HG03520 (cell line): Measurements from ENCODE around the gene GDPD5.

Experiments used
- ATAC-seq: cut with Tn5 transposase; IDR thresholded peaks from one replicate; pipeline ENCODE4 v1.9.1; 2021; ENCODE audit warnings: mild to moderate bottlenecking, moderate library complexity; ENCODE audit not compliant: unreplicated experiment

Gene GDPD5

DNA sequence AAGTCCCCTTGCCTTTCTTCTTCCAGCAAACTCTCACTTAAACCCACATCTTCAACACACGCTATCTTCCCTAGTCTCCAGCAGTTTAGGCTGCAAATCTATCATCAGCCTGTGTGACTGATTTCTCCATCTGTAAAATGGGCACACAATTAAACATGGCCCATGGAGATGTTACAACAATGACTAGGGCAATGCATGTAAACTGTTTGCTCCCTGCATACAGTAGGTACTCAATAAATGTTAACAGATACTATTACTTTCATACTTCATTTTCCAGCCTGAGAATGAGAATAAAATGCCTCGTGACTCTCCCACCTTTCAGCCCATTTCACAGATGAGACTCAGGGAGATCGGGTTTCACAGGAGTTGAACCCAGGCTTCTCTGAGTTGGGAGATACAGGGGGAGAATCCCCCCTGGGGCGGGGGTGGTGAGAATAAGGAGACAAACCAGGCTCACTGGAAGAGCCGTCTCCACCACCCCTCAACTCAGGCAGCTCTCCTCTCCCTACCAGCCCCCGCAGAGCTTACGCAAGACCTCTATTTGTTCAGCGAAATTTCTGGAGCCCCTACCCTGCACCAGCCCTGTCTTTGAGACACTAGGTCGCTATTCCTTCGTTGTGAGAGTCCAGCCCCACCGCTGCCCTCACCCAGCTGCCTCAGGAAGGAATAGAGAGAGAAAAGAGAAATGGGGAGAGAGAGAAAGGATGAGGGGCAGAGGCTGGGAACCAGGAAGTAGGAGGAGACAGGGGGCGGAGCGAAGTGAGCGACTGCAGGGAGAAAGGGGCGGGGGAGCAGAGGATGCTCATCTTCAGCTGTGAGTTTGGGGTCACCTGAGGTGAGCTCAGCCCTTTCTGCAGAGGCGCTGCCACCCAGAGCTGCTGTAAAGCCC is 50.6 kb downstream of the GDPD5 start:
- no peak for ATAC-seq

GRCh38 chr11:75474240-75474639 is 51.5 kb downstream of the GDPD5 start:
- ATAC-seq, result no peak

GRCh38 chr11:75473684-75474083 is 52.1 kb downstream of the GDPD5 start:
- no peak for ATAC-seq

DNA sequence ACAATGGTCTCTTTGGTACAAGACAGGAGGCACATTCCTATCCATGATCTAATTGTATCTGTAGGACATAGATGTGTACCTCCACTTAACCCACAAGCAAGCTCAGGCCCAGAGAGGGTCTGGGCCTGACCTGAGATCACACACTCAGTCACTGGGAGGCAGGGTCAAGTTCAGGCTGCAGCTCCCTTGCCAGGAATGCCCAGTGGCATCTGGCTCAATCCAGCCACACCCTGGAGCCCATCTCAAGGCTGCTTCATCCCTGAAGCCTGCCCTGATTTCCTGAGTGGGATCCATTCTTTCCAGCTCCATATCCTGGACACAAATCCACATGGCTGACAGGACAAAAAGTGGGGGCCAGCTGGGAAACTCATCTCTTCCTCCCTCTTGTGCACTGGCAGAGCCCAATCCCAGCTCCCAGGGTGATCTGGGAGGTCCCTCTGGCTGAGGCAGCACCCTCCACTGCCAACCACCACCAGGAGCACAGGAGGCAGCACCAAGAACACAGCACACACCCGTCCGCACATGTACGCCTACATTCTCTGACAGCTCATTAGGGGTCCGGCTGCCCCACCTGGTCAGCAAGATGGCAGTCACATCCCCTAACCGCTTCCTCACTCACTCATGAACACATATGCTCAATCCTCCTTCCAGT is 53.5 kb downstream of the GDPD5 start:
- ATAC-seq, result no peak

GRCh38 chr11:75471176-75471973 is 54.4 kb downstream of the GDPD5 start:
- ATAC-seq, result no peak

DNA sequence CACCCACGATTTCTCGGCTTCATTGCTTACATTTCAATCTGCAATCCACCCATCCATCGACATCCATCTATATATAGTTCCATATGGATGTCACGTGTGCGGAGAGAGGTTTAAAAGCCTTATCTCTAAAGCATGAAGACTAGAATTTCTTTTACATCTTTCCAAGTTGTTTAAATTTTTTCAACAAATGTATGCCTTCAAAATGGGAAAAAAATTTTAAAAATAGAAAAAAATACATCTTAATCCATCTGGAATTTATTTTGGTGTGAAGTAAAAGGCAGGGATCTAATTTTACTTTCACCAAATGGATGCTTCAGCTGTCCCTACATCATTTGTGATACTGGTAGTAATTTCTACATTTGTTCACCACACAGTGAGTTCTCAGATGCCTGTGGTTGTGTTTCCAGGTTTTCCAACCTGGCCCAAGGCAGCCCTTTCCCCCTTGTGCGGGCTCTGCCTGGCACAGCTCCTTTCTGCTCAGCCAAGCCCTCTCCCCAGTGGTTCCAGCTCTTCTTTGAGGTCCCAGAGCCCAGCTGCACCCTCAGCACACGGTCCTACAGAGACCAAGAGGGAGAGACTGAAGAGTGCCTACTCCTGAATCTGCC is 55.2 kb downstream of the GDPD5 start:
- no peak for ATAC-seq

- ATAC-seq, result no peak
Observed at GRCh38 chr11:75469785-75470405, 55.8 kb downstream of the GDPD5 start.

GRCh38 chr11:75468534-75469340 is 57.0 kb downstream of the GDPD5 start:
- no peak for ATAC-seq

DNA sequence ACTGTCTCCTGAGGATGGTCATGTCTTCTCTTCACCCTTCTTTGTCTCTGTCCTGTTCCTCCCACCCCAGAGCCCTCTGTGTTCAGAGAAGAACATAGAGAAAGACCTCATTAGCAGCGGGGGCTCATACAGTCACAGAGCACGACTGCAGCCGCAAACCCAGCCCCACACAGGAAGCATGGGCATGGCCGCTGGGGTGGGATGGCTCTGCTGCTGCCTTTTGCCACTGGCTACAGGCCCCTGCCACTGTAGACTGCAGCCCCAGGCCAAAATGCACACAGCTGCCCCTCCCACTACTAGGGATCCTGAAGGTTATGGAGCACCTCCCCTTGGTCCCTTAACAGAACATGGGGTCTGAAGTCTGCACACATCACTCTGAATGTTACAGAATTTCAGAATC is 57.9 kb downstream of the GDPD5 start:
- no peak for ATAC-seq

- ATAC-seq, result no peak
Observed at GRCh38 chr11:75467311-75467710, 58.4 kb downstream of the GDPD5 start.

- no peak for ATAC-seq
Observed at GRCh38 chr11:75465701-75466531, 59.8 kb downstream of the GDPD5 start.

- ATAC-seq, result no peak
Observed at GRCh38 chr11:75463106-75463774, 62.5 kb downstream of the GDPD5 start.

- no peak for ATAC-seq
Observed at GRCh38 chr11:75462117-75462653, 63.6 kb downstream of the GDPD5 start.

DNA sequence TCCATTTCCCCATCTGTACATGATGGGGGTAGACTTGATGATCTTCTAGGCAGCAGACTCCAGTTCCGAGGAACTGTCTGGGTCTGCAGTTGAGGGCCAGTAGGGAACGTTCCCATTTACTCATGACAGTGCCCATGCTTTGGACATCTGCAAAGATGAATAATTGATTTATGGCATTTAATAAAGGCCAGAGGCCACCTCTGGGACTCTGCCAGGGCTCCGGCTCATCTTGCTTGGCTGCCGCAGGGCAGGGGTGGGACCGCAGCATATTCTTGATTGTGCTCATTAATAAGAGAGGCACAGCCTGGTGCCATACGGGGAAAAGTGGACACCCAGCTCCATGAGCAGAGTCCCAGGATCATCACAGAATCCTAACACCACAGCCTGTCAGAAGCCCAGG is 64.6 kb downstream of the GDPD5 start:
- no peak for ATAC-seq

GRCh38 chr11:75456596-75457183 is 69.1 kb downstream of the GDPD5 start:
- ATAC-seq, result no peak

GRCh38 chr11:75454987-75455386 is 70.8 kb downstream of the GDPD5 start:
- ATAC-seq, result no peak

- no peak for ATAC-seq
Observed at GRCh38 chr11:75453916-75454655, 71.7 kb downstream of the GDPD5 start.
